Measurements from ENCODE around the gene SPEF2.

DNA sequence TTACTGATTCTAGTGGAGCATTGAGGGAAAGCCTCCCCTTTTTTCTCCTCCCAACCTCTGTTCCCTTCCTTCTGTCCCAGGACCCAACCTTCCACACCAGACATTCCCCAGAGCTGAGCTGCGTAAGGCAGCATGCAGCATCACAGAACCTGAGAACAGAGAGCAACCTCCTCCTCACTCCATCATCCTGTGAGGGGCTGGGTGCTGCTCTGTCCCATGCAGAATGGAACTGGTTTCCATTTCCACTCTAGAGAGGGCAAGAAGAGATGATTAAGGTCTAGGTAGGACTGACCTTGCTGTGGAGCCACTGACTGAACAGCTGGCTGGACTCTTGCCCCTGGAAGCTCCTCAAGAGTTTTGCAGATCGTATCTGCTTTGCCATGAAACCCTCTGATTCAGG, 208.9 kb downstream of the SPEF2 start:
- TF ChIP-seq, protein P1, sequence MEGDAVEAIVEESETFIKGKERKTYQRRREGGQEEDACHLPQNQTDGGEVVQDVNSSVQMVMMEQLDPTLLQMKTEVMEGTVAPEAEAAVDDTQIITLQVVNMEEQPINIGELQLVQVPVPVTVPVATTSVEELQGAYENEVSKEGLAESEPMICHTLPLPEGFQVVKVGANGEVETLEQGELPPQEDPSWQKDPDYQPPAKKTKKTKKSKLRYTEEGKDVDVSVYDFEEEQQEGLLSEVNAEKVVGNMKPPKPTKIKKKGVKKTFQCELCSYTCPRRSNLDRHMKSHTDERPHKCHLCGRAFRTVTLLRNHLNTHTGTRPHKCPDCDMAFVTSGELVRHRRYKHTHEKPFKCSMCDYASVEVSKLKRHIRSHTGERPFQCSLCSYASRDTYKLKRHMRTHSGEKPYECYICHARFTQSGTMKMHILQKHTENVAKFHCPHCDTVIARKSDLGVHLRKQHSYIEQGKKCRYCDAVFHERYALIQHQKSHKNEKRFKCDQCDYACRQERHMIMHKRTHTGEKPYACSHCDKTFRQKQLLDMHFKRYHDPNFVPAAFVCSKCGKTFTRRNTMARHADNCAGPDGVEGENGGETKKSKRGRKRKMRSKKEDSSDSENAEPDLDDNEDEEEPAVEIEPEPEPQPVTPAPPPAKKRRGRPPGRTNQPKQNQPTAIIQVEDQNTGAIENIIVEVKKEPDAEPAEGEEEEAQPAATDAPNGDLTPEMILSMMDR (IDR thresholded peaks at IDR 0.05), result no peak
- TF ChIP-seq POLR2A (IDR thresholded peaks at IDR 0.05), result no peak
